Stomach (tissue), 4 donors: ENCODE results near the gene SPAG16.

Experiments
- EP300 ChIP-seq: sonication (generic); formaldehyde crosslinking; IDR thresholded peaks from one replicate; pipeline ENCODE4 v1.6.1; 2017; ENCODE audit warnings: antibody characterized with exemption
- POLR2A ChIP-seq, 4 donors: fragments of 450-650 bp; IDR thresholded peaks; one replicate each; pipeline ENCODE4 v1.6.1; 2016; ENCODE audit warnings: antibody characterized with exemption in 4 of 4, control low read depth in 2 of 4, mild to moderate bottlenecking in 1 of 4, moderate library complexity in 1 of 4
- POLR2AphosphoS5 ChIP-seq, 3 donors: sonication (generic); formaldehyde crosslinking; IDR thresholded peaks; one replicate each; pipeline ENCODE4 v1.6.1; 2016; ENCODE audit warnings: antibody characterized with exemption in 3 of 3
- TF ChIP-seq, protein P1 (sequence below), 7 experiments: fragments of 450-650 bp in 4 of 7; fragments of 200-600 bp in 3 of 7; sonication (generic) in 3 of 7; IDR thresholded peaks; one replicate each; pipeline ENCODE4 v1.5.1; 2016 to 2019; ENCODE audit warnings: antibody characterized with exemption in 7 of 7, control low read depth in 2 of 7, mild to moderate bottlenecking in 1 of 7

- TF ChIP-seq, protein P1, sequence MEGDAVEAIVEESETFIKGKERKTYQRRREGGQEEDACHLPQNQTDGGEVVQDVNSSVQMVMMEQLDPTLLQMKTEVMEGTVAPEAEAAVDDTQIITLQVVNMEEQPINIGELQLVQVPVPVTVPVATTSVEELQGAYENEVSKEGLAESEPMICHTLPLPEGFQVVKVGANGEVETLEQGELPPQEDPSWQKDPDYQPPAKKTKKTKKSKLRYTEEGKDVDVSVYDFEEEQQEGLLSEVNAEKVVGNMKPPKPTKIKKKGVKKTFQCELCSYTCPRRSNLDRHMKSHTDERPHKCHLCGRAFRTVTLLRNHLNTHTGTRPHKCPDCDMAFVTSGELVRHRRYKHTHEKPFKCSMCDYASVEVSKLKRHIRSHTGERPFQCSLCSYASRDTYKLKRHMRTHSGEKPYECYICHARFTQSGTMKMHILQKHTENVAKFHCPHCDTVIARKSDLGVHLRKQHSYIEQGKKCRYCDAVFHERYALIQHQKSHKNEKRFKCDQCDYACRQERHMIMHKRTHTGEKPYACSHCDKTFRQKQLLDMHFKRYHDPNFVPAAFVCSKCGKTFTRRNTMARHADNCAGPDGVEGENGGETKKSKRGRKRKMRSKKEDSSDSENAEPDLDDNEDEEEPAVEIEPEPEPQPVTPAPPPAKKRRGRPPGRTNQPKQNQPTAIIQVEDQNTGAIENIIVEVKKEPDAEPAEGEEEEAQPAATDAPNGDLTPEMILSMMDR (IDR thresholded peaks at IDR 0.05): no peak
- no peak for TF ChIP-seq POLR2AphosphoS5 (IDR thresholded peaks at IDR 0.05)
- no peak for TF ChIP-seq EP300
- TF ChIP-seq POLR2A (IDR thresholded peaks at IDR 0.05): no peak
Observed at GRCh38 chr2:213425618-213426017, 141.4 kb downstream of the SPAG16 start.
